ENCODE results near the gene HLA-DMA. TPM values are rescaled to one million over a fixed set of nuclear protein-coding genes. Genes with fewer than 3 reads are reported as not detected.

Gene HLA-DMA
- total and polyA plus RNA-seq, 2 of the 4 experiments (the other 2 are of a cell fraction) = 2.3 to 8.3 TPM

DNA sequence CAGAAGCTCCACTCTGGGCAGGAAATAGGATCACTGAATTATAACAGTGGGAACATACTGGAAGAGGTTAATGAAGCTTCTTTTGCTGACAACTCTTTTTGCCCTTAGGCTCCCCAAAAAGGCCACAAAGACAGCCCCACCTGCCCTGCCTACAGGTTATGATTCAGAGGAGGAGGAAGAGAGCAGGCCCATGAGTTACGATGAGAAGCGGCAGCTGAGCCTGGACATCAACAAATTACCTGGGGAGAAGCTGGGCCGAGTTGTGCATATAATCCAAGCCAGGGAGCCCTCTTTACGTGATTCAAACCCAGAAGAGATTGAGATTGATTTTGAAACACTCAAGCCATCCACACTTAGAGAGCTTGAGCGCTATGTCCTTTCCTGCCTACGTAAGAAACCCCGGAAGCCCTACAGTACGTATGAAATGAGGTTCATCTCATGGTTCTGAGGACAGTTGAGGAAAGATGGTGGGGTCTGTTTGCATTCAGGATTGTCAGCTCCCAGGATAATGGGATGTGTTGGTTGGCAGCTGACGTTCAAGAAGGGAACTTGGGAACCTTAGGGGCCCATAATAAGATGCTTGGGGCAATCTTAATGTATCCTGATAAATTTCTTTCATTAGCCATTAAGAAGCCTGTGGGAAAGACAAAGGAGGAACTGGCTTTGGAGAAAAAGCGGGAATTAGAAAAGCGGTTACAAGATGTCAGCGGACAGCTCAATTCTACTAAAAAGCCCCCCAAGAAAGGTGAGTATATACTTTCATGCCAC lies 27.0 kb upstream of the HLA-DMA start:
- Histone ChIP-seq H4K5ac (ENCODE audit: low read depth, low read length) (no peak overlapping the region), H3K56ac (ENCODE audit: extremely low read depth, insufficient read depth, low read length) (no peak overlapping the region), H3K18ac (ENCODE audit: low read depth, low read length) (no peak overlapping the region), H4K8ac (ENCODE audit: low read depth in 2 of 2, low read length in 2 of 2) (no peak overlapping the region), H2BK15ac (ENCODE audit: low read depth, low read length) (no peak overlapping the region), H3K9me3 (ENCODE audit: control insufficient read depth, insufficient read depth, low read length) (no peaks in the 10 kb centered on the region), H3K4me2 (ENCODE audit: low read depth, low read length) (no peak overlapping the region), H3K27me3 (ENCODE audit: control insufficient read depth, insufficient read depth, low read length) (no peaks in the 10 kb centered on the region), H3K23ac (ENCODE audit: low read depth, low read length) (peak overlapping the region; percentile 37; the same call in 1 of the 2 replicates), H3K27ac (ENCODE audit: insufficient read depth, low read length) (no peak overlapping the region), H2BK20ac (ENCODE audit: low read depth, low read length) (no peak overlapping the region), H3K79me1 (ENCODE audit: low read depth in 1 of 2, low read length in 2 of 2) (peaks cover 42 to 50% of the 10 kb centered on the region in 2 experiments), H2AFZ (replicated peaks; ENCODE audit: low read length, poor library complexity) (no peak overlapping the region), H2AK5ac (ENCODE audit: low read depth, low read length) (no peak overlapping the region), H3K4me3 (ENCODE audit: insufficient read depth, low read depth, low read length) (no peak overlapping the region), H2BK5ac (ENCODE audit: low read depth, low read length, poor library complexity, severe bottlenecking) (no peak overlapping the region), H3K9ac (ENCODE audit: low read depth, low read length) (no peak overlapping the region), H3K9me1 (ENCODE audit: insufficient read depth, low read length) (peaks cover 14% of the 10 kb centered on the region), H2AK9ac (replicated peaks; ENCODE audit: low read depth, low read length, poor library complexity) (no peak overlapping the region), H3K4ac (ENCODE audit: low read depth, low read length) (no peak overlapping the region), H3K36me3 (ENCODE audit: control insufficient read depth, insufficient read depth, low read length) (peaks cover 57% of the 10 kb centered on the region), H3K4me1 (ENCODE audit: control insufficient read depth, insufficient read depth, low read length) (peaks cover 6% of the 10 kb centered on the region; the same call in 1 of the 2 replicates), H4K91ac (ENCODE audit: insufficient read depth, low read depth, low read length) (no peak overlapping the region), H4K20me1 (ENCODE audit: insufficient read depth, low read length) (peaks cover 97% of the 10 kb centered on the region), H2BK120ac (ENCODE audit: low read depth, low read length) (no peak overlapping the region), H3K14ac (replicated peaks; ENCODE audit: low read depth, low read length) (no peak overlapping the region)
- no TSS peak for BruUV-seq (replicated peaks)
- DNase-seq (no peak), ATAC-seq (ENCODE audit: low read depth) (no peak)
- 100% methylated on average over 3 of the region's 12 CpGs; no CpG with 5 or more reads in 1 of the 2 experiments for WGBS, 2 experiments (ENCODE audit: extremely low coverage in 2 of 2, insufficient read length in 1 of 2)
- no peak for TF ChIP-seq RAD21 (IDR thresholded peaks at IDR 0.05; ENCODE audit: low read length)
- CTCF ChIA-PET = no interaction called here
- intact Hi-C loops (cut with micrococcal nuclease) = no loop called here
- POLR2A ChIA-PET (ENCODE audit: unreplicated experiment) = interaction anchor here (0.5 kb wide), 1 partner anchor 141 kb away, joined by 5 read pairs; the partner anchor contains the start of gene TAP2
- in situ Hi-C loops (cut with MboI; ENCODE audit: low sequenced_read_pairs) = loop anchor here (5.0 kb wide), 1 partner anchor 43 kb away; no protein-coding TSS in a partner anchor
- dilution Hi-C loops (cut with HindIII; ENCODE audit: low sequenced_read_pairs, unreplicated experiment) = no loop called here
